ENCODE data around the gene CDYL. TPM values are rescaled to one million over a fixed set of nuclear protein-coding genes. Genes with fewer than 3 reads are reported as not detected.

CDYL gene
- total RNA-seq, 1 experiment from 2014 or later: 38.4 TPM

DNA sequence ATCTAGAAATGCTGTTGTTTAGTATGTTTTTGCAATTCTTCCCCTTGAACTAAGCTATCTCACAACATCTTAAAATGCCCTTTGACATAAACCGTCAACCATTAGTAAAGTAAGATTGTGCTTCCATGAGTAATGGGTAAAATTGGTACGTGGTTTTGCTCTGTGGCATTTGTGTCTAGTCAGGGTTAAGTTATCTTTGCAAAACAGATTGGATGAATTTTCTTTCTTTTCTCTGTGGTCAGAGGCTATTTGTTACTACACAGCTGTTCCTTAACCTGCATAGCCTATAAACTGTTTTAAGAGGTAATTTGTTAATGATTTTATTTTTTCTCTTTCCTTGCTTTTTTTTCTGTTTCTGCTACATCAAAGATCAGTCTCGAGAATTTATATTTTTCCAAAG, 152.2 kb downstream of the CDYL start:
- no peak for TF ChIP-seq EZH2 (IDR thresholded peaks at IDR 0.05; ENCODE audit: low read length, unreplicated experiment)
- Histone ChIP-seq H3K36me3 (ENCODE audit: low read depth, low read length) (no peaks in the 10 kb centered on the region), H3K9me3 (ENCODE audit: low read length) (no peaks in the 10 kb centered on the region), H3K79me2 (ENCODE audit: low read length) (peaks cover 89% of the 10 kb centered on the region), H3K9me2 (replicated peaks; ENCODE audit: low read length) (no peaks in the 10 kb centered on the region), H3K4me2 (ENCODE audit: low read length) (no peak overlapping the region), H3K27me3 (ENCODE audit: low read length) (no peaks in the 10 kb centered on the region), H4K20me1 (ENCODE audit: low read length) (no peaks in the 10 kb centered on the region), H2AFZ (ENCODE audit: low read length) (no peak overlapping the region), H3K9ac (ENCODE audit: low read length) (no peak overlapping the region), H3K4me1 (ENCODE audit: insufficient read depth, low read length) (peaks cover 41% of the 10 kb centered on the region), H3F3A (ENCODE audit: low read length, unreplicated experiment) (no peaks in the 10 kb centered on the region), H3K27ac (ENCODE audit: low read length) (no peak overlapping the region), H3K4me3 (ENCODE audit: low read length) (no peak overlapping the region)
- ChIA-PET CTCF (no interaction called here), POLR2A (ENCODE audit: unreplicated experiment) (interaction anchor here (0.6 kb wide), 1 partner anchor 79 kb away, joined by 4 read pairs; no protein-coding TSS in a partner anchor)
- no TSS peak for BruUV-seq (replicated peaks)
- DNase-seq: peak; percentile 31
- intact Hi-C loops (cut with micrococcal nuclease): no loop called here
- no peak for ATAC-seq

DNA sequence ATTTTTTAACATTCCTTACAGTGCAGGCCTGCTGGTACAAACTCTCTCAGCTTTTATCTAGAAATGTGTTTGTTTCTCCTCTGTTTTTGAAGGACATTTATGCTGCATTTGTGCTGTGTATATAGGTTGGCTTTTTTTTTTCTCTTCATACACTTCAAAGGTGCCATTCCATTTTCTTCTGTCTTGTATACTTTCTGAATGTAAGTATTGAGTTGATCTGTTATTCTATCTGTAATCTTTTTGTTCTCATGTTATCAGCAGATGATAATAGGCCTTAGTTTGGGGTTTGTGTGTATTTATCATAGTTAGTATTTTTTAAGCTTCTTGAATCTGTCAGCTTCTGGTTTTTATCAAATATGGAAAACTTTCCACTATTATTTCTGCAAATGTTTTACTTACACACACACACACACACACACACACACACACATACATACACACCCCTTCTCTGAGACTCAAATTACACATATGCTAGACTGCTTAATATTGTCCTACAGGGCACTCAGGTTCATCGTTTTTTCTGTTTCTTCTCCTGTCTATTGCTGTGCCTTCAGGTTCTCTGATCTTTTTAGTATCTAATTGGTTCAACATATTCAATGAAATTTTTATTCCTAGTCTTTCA, 153.0 kb downstream of the CDYL start:
- Histone ChIP-seq H3K27ac (ENCODE audit: low read length) (no peak overlapping the region), H3K4me3 (ENCODE audit: low read length) (no peak overlapping the region), H3K4me2 (ENCODE audit: low read length) (no peak overlapping the region), H3K27me3 (ENCODE audit: low read length) (no peaks in the 10 kb centered on the region), H3K36me3 (ENCODE audit: low read depth, low read length) (no peaks in the 10 kb centered on the region), H3K9me2 (replicated peaks; ENCODE audit: low read length) (no peaks in the 10 kb centered on the region), H4K20me1 (ENCODE audit: low read length) (no peaks in the 10 kb centered on the region), H3K4me1 (ENCODE audit: insufficient read depth, low read length) (peaks cover 39% of the 10 kb centered on the region), H3K9ac (ENCODE audit: low read length) (no peak overlapping the region), H3K9me3 (ENCODE audit: low read length) (no peaks in the 10 kb centered on the region), H3F3A (ENCODE audit: low read length, unreplicated experiment) (no peaks in the 10 kb centered on the region), H2AFZ (ENCODE audit: low read length) (no peak overlapping the region), H3K79me2 (ENCODE audit: low read length) (peaks cover 94% of the 10 kb centered on the region)
- POLR2A ChIA-PET (ENCODE audit: unreplicated experiment): no interaction called here
- CTCF ChIA-PET: no interaction called here
- intact Hi-C loops (cut with micrococcal nuclease): no loop called here
- no peak for DNase-seq
- no TSS peak for BruUV-seq (replicated peaks)
- ATAC-seq: no peak
- no peak for TF ChIP-seq EZH2 (IDR thresholded peaks at IDR 0.05; ENCODE audit: low read length, unreplicated experiment)
- TF ChIP-seq, protein P1, sequence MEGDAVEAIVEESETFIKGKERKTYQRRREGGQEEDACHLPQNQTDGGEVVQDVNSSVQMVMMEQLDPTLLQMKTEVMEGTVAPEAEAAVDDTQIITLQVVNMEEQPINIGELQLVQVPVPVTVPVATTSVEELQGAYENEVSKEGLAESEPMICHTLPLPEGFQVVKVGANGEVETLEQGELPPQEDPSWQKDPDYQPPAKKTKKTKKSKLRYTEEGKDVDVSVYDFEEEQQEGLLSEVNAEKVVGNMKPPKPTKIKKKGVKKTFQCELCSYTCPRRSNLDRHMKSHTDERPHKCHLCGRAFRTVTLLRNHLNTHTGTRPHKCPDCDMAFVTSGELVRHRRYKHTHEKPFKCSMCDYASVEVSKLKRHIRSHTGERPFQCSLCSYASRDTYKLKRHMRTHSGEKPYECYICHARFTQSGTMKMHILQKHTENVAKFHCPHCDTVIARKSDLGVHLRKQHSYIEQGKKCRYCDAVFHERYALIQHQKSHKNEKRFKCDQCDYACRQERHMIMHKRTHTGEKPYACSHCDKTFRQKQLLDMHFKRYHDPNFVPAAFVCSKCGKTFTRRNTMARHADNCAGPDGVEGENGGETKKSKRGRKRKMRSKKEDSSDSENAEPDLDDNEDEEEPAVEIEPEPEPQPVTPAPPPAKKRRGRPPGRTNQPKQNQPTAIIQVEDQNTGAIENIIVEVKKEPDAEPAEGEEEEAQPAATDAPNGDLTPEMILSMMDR (conservative IDR thresholded peaks at IDR 0.05; ENCODE audit: low read depth, low read length): no peak
- TF ChIP-seq EZH2phosphoT487 (IDR thresholded peaks at IDR 0.05; ENCODE audit: borderline replicate concordance, low read length): no peak

DNA sequence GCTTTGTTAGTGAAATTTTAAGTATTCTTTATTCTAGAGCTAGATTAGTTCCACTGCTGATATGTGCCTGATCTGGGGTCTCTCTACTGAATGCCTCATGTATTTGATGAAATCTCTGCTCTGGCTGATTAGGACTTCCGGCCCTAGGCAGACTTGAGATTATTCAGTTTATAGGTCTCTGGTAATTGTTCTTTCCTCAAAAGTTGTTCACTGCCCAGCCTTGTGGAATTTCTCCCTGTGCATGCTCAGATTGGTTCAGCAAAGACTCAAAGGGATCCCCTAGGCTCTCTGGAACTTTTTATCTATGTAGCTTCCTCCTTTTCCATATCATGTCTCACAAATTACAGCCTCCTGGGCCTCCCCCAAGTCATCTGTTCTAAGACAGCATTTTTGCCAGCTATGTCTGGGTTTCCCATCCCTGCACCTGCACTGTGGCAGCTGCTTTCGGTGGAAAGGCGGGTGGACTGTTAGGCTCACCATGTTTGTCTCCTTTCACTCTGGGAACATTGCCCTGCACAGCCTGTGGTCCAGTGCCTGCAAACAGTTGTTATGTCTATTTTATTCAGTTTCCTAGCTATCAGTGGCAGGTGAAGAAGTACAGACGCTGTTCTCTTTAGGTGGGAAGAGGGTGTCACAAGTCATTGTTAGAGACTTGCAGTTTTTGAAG, 154.0 kb downstream of the CDYL start:
- ChIA-PET CTCF (no interaction called here), POLR2A (ENCODE audit: unreplicated experiment) (interaction anchor here (0.6 kb wide), 1 partner anchor 50 kb away, joined by 3 read pairs; no protein-coding TSS in a partner anchor)
- ATAC-seq (no peak), DNase-seq (no peak)
- Histone ChIP-seq H3K4me2 (ENCODE audit: low read length) (no peak overlapping the region), H3K27me3 (ENCODE audit: low read length) (no peaks in the 10 kb centered on the region), H3K4me1 (ENCODE audit: insufficient read depth, low read length) (peaks cover 30% of the 10 kb centered on the region), H3K79me2 (ENCODE audit: low read length) (peaks cover 88% of the 10 kb centered on the region), H4K20me1 (ENCODE audit: low read length) (no peaks in the 10 kb centered on the region), H3K27ac (ENCODE audit: low read length) (no peak overlapping the region), H3K36me3 (ENCODE audit: low read depth, low read length) (no peaks in the 10 kb centered on the region), H3K9me2 (replicated peaks; ENCODE audit: low read length) (no peaks in the 10 kb centered on the region), H3K9ac (ENCODE audit: low read length) (no peak overlapping the region), H3F3A (ENCODE audit: low read length, unreplicated experiment) (no peaks in the 10 kb centered on the region), H2AFZ (ENCODE audit: low read length) (no peak overlapping the region), H3K9me3 (ENCODE audit: low read length) (no peaks in the 10 kb centered on the region), H3K4me3 (ENCODE audit: low read length) (no peak overlapping the region)
- TF ChIP-seq EZH2 (IDR thresholded peaks at IDR 0.05; ENCODE audit: low read length, unreplicated experiment) (no peak), EZH2phosphoT487 (IDR thresholded peaks at IDR 0.05; ENCODE audit: borderline replicate concordance, low read length) (no peak)
- TF ChIP-seq, protein P1 (conservative IDR thresholded peaks at IDR 0.05; ENCODE audit: low read depth, low read length): no peak
- BruUV-seq (replicated peaks): no TSS peak
- intact Hi-C loops (cut with micrococcal nuclease): no loop called here

Data from PC-3 (cell line).